Liver (tissue), 3 donors: ENCODE results near the gene TBC1D1.

Experiments
- FOXA2 ChIP-seq: IDR thresholded peaks from 2 replicates; pipeline ENCODE4 v1.6.1; 2016; ENCODE audit warnings: antibody characterized with exemption
- JUND ChIP-seq, 2 donors: IDR thresholded peaks; 2 replicates each; pipeline ENCODE4 v1.6.1; 2016; ENCODE audit warnings: antibody characterized with exemption in 2 of 2
- MAX ChIP-seq: IDR thresholded peaks from 2 replicates; pipeline ENCODE4 v1.6.1; 2016; ENCODE audit warnings: antibody characterized with exemption
- SP1 ChIP-seq: IDR thresholded peaks from 2 replicates; pipeline ENCODE4 v1.6.1; 2018; ENCODE audit warnings: antibody characterized with exemption, mild to moderate bottlenecking
- TF ChIP-seq, protein P1 (sequence below): fragments of 150-350 bp; IDR thresholded peaks from 2 replicates; pipeline ENCODE4 v1.5.1; 2017; ENCODE audit warnings: improper control_type of control experiment, low read depth, low read length; ENCODE audit not compliant: missing input control
- donor health status: healthy.
- donor health status: healthy.

GRCh38 chr4:38155589-38156294 is 264.9 kb downstream of the TBC1D1 start:
- TF ChIP-seq, protein P1, sequence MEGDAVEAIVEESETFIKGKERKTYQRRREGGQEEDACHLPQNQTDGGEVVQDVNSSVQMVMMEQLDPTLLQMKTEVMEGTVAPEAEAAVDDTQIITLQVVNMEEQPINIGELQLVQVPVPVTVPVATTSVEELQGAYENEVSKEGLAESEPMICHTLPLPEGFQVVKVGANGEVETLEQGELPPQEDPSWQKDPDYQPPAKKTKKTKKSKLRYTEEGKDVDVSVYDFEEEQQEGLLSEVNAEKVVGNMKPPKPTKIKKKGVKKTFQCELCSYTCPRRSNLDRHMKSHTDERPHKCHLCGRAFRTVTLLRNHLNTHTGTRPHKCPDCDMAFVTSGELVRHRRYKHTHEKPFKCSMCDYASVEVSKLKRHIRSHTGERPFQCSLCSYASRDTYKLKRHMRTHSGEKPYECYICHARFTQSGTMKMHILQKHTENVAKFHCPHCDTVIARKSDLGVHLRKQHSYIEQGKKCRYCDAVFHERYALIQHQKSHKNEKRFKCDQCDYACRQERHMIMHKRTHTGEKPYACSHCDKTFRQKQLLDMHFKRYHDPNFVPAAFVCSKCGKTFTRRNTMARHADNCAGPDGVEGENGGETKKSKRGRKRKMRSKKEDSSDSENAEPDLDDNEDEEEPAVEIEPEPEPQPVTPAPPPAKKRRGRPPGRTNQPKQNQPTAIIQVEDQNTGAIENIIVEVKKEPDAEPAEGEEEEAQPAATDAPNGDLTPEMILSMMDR = no peak
- no peak for TF ChIP-seq JUND (IDR thresholded peaks at IDR 0.05)
- no peak for TF ChIP-seq FOXA2
- TF ChIP-seq SP1 = no peak
- no peak for TF ChIP-seq MAX
